Stimulated activated naive CD8-positive, alpha-beta T cell treated with anti-CD3 and anti-CD28 coated beads, Interleukin-15, Interleukin-2, amounts not matched to agents 100 U/mL and 50 U/mL, for 24 hours (primary cell): Measurements from ENCODE around the gene DUS2.
A peak's percentile ranks its signal among the peaks of the same experiment; 100 is the strongest.

Experiments
- ATAC-seq: fragments of 150-1000 bp; cut with Tn5 transposase; one replicate; pipeline ENCODE4 v1.10.0; 2021
- DNase-seq: peaks from one replicate; pipeline ENCODE4 v3.0.0; 2021

DUS2 gene

GRCh38 chr16:68126395-68126794 is 103.3 kb downstream of the DUS2 start:
- ATAC-seq (peak; percentile 40), DNase-seq (no peak)

GRCh38 chr16:68128577-68129305 is 105.7 kb downstream of the DUS2 start:
- ATAC-seq (no peak), DNase-seq (no peak)
